ENCODE results near the gene ISCU.

Gene ISCU

GRCh38 chr12:108592033-108592909, 29.9 kb downstream of the ISCU start:
- DNase-seq = no peak

- DNase-seq = no peak
These were observed 32.0 kb downstream of the ISCU start for GRCh38 chr12:108594323-108594903.

DNA sequence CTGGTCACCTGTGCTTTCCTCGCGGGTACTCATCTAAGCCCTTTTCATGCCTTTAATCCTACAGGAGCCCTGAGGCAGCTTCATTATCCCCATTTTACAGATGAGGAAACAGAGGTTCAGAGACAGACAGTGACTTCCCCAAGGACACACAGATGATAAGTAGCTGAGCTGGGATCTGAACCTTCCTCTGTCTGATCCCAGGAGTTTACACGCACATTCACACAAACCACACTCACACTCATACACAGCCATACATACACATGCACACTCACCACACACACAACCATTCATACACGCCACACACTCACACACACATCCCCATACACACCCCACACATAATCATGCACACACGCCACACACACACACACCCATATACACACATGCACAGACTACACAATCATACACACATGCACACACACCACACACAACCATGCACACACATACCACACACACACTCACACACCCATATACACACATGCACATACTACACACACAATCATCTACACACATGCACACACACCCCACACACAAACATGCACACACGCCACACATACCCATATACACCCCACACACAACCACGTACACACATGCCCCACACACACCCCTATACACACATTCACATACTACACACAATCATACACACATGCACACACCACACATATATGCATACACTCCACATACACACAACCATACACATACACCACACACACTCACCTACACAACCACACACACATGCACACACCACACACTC, 32.7 kb downstream of the ISCU start:
- DNase-seq = no peak

GRCh38 chr12:108595711-108596647, 33.6 kb downstream of the ISCU start:
- DNase-seq = no peak

- no peak for DNase-seq
These were observed 34.6 kb downstream of the ISCU start for GRCh38 chr12:108596854-108597558.

DNA sequence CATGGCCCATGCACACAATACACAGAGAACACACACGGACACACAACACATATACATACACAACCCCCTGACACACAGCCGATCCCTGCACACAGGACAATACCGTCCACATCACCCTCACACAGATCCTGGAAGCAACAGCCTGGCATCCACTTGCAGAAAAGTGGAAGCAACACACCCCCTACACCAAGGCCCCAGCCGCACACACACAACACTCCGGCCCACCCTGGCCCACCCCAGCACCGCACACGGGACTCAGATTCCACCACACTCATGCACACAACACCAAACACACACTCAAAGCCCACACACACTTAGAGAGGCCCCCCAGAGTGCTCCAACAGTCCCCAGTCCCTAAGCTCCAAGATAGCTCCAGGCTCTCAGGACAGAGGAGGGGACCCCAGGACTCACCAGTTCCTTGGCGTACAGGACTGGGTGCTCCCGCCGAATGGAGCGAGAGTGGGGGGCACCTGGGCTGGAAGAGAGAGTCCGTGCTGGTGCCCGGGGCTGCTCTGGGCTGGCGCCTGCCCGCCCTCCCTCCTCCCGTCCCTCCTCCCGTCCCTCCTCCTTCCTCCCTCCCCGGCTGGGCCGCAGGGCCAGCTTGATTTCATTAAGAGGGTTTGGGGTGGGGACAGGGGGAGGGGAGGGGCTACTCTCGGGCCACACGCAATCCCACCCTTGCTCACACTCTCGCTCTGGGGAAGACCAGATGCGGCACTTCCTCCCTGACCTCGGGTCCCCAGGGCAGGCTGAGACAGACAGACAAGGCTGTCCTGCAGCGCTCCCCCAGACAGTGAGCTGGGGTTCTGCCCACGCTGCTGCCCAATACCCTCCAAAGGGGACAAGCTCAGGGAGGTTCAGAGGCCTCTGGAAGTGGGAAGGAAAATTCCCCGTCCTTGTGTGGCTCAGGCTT, 35.4 kb downstream of the ISCU start, which contains the start of gene TMEM119:
Gene TMEM119, minus strand, starts transcription at position 526 of the 913 bp plus-strand sequence. CDS start 5,701 bp downstream, outside the sequence.
- no peak for DNase-seq

DNA sequence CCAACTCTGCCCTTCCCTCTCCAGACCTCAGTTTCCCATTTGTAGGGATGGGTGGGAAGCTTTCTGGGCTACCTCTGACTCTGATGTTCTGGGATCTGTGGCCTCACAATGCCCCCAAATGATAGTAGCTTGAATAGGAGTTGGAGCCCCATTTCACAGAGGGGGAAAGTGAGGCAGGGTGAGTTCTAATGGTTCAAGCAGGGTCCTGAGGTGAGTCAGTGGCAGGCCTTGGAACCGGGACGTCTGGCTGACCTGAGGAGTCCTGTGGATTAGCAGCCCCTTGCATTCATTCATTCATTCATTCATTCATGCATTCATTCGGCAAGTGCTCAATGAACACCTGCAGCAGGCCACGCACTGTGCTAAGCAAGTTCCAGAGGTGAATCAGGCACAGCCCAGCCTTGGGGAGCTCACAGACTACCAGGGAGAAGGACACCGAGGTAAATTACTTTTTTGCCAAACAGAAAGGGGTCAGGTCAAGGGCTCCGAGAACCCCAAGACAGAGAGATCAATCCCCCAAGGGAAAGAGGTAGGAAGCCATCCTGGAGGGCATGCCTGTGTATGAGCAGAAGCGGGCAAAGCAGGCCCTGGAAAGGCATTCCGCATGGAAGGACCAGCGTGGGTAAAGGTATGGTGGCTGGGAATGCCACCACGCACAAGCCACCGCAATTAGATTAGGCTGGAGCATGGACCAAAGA, 36.3 kb downstream of the ISCU start:
- DNase-seq = no peak

DNA sequence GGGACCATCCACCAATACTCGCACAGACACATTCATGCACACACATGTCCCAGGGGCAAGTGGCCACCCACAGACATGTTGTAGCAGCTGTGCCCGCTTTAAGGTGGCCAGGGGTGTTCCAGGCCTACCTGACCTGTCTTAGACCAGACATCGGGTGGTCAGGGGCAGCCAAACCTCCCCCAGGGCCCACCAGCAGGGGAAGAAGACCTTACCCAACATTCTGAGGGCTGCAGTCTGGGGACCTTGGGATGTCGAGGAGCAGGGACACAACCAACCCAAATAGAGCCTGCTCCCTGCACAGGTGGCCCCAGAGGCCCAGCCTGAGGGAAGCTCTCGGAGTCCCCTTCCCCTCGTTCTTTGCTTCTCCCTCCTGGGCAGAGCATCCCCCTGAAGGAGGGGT, 37.1 kb downstream of the ISCU start:
- DNase-seq = no peak

GRCh38 chr12:108599948-108600701, 37.7 kb downstream of the ISCU start:
- no peak for DNase-seq

DNA sequence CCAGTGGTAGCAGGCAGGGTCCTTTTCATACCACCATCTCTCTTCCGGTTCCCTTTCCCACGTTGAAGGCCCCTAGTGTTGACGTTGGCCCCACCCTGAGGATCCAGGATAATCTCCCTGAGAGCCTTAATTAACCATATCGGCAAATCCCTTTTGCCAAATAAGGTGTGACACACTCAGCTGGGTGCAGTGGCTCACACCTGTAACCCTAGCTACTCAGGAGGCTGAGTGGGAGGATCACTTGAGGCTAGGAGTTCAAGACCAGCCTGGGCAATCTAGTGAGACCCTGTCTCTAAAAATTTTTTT, 38.3 kb downstream of the ISCU start:
- no peak for DNase-seq

DNA sequence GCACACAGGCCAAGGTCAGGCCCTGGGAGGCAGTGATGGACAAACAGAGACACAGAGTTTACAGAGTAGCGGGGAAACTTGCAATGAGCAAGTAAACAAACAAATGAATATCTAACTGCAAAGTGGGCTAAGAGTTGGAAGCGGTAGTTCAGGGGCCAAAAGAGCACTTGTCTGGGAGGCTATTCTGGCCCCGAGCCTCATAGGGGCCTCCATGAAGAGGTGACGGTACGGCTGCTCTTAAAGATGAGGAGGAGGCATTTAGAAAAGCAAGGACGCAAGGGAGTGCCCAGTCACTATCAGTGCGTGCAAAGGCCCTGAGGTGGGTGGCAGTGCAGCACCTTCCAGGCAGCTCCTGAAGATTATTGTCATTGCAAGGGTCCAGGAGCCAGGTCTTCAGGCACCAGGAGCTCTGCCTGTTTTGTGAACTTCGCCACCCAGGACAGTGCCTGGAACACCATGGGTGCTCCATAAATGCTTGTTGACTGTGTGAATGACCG, 39.9 kb downstream of the ISCU start:
- DNase-seq = no peak

DNA sequence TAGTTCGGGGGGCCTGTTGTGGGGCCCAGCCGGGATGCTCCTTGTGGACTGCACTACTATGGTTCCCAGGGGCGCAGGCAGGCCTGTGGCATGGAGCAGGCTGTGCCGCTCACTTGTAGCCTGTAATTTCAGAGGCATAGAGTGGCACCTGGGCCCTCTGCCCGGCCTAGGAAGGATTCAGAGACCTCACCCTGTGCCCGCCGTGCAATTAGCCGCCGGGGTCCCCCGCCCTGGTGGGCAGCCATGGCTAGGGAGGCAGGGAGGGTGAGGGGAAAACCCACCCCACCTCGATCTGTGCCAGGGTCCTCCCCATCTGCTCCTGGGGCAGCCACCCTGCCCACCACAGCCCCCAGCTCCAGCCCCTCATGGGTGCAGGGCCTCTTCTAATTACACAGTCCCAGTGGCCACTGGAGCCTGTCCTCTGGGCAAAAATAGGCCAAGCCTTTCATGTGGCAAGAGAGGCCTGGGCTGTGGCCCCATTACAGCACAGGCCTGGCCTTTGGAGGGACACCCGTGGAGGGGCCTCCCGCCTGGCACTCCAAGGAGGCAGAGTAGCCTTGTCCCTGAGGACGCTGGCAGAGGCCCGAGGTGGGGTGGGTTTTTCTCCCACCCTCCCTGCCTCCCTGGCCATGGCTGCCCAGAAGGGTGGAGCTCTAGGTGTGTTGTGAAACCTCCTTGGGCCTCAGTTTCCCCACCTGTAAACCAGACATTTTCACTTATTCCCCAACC, 40.7 kb downstream of the ISCU start:
- DNase-seq = no peak

GRCh38 chr12:108603743-108604142, 41.3 kb downstream of the ISCU start:
- DNase-seq = no peak

DNA sequence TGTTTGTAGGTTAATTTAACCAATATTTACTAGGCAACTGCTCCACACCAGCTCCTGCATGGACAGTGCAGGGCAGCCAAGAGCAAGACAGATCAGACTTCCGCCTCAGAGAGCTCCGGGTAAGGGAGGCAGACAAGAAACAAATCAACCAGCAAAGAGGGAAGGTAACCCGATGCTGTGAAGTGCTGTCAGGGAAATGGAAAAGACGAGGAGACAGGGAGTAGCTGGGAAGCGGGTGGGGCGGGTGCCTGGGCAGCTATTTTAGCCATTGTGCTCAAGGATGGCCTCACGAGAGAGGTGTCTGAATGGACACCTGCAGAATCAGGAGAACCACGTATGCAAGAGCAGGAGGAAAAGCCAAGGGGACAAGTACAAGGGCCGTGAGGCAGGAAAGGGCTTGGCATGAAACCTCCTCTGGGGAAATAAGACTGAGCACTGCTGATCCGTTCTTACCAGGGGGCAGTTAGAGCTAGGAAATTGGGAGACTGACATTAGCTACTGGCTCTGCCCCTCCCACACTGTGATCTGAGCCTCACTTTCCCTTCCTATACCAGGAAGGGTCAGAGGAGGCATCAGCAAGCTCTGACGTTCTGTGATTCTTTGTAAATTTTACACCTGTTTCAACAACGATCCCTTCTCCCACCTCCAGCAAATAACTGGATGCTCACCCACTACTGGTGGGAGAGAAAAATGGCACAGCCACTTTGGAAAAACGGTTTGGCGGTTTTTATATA, 42.0 kb downstream of the ISCU start:
- no peak for DNase-seq

DNA sequence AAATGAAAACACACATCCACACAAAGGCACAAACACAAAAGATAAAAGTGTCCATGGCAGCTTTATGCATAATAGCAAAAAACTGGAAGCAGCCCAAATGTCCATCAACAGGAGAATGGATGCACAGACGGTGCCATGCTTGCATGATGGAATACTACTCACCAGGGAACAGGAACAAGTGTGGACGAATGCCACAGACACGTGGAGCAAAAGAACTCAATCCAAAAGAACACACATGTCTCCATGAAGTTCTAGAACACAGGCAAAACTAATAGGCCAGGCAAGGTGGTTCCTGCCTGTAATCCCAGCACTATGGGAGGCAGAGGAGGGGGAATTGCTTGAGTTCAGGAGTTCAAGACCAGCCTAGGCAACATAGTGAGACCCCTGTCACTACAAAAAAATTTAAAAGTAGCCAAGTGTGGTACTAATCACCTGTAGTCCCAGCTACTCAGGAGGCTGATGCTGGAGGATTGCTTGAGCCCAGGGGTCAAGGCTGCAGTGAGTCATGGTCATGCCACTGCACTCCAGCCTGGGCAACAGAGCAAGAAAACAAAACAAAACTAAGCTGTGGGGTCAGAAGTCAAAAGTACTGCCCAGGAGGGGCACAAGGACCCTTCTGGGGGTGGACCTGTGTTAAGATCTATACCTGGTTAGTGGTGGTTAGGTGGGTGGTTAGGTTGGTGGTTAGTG, 42.7 kb downstream of the ISCU start:
- no peak for DNase-seq

DNA sequence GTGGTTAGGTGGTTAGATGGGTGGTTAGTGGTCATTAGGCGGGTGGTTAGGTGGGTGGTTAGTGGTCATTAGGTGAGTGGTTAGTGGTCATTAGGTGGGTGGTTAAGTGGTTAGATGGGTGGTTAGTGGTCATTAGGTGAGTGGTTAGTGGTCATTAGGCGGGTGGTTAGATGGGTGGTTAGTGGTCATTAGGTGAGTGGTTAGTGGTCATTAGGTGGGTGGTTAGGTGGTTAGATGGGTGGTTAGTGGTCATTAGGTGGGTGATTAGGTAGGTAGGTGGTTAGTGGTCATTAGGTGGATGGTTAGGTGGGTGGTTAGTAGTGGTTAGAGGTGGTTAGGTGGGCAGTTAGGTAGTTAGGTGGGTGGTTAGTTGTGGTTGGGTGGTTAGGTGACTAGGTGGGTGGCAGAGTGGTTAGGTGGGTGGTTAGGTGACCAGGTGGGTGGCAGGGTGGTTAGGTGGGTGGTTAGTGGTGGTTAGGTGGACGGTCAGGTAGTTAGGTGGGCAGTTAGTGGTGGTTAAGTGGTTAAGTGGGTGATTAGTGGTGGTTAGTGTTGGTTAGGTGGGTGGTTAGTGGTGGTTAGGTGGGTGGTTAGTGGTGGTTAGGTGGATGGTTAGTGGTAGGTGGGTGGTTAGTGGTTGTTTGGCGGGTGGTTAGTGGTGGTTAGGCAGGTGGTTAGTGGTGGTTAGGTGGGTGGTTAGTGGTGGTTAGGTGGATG, 43.5 kb downstream of the ISCU start:
- no peak for DNase-seq

- no peak for DNase-seq
These were observed 44.1 kb downstream of the ISCU start for GRCh38 chr12:108606492-108606891.

Measured in NCI-H524 treated with DMSO at 0.1 percent for 48 hours (cell line).